RPMI7951 (cell line): ENCODE data around the gene P2RY13. TPM values are rescaled to one million over a fixed set of nuclear protein-coding genes. Genes with fewer than 3 reads are reported as not detected.

Source experiments
- DNase-seq: peaks from one replicate; pipeline ENCODE4 v3.0.0-alpha.2; 2012; ENCODE audit warnings: low read depth
- total RNA-seq: library from RNA; depleted of rRNA; stranded (reverse); fragments of >200 nt; shearing (Covaris generic); gene quantifications from 2 replicates; pipeline ENCODE4 v1.2.3, GENCODE V29; 2014; rRNA removed

P2RY13 gene
- total RNA-seq = not detected in 2 replicates

DNA sequence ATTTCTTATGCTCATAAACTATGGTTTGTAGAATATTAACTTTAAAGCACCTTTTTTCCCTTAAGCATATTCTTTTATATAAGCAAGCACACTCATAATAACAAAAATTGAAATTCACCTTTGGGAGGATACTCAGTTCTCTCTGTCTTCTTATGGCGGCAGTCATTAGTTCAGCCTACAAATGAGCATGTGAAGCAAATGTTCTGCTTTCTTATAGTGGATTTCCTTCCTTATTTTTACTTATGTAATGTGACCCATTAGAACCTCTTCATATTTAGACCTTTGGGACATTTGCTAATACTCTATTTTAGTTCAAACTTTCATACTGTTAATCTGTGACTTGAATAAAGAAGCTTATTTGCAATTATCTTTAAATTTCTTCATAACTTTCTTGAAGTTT, at the start of gene P2RY13:
Gene P2RY13, minus strand, starts transcription at position 187 of the 400 bp plus-strand sequence. Its CDS starts 21 bp downstream, at position 166.
- DNase-seq = no peak

DNA sequence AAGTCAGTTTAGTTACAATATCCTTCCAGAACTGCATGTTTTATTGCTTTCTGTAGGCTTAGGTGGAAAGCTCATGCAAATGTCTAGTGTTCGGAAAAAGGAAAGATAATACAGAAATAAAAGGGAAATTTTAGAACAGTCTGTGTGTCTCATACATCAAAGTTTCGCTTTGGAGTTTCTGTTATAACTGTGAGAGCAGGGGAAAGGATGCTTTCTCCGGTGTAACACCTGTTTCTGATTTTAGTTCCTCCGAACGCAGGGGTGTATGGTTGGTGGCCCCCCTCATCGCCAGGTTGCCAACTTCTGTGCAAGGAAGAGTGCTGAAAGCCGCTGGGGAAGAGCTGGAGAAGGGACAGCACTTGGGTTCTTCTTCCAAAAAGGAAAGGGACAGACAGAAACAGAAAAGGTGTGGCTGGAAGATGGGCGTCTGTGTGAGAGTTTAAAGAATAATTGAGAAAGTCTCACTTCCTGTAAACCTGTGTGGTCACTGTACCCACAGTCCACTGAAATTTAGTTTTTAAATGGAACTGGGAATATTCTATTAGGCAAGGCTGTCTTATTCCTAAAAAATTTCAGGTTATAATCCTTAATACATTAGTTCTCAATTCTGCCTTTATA, 48.5 kb upstream of the P2RY13 start:
- no peak for DNase-seq

GRCh38 chr3:151372063-151372820, 42.9 kb upstream of the P2RY13 start:
- DNase-seq = no peak

DNA sequence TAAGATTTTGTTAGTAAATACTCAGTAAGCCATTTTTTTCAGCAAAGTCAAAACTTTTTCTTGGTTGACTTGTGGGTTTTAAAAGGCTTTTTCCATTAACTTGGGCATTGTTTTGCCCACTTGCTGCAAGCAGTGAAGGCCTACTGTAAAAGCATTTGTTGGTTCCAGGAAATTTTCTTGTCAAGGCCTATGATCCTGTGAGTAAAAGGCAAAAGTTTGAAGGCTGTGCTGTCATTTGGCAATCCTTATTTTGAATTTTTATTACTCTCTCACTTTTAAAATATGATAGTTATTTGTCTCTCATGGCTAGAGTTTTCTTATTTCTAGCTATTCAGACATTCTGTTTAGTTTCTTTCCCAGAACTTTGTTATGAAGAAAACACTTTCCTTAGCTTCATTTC, 42.2 kb upstream of the P2RY13 start:
- DNase-seq = no peak

DNA sequence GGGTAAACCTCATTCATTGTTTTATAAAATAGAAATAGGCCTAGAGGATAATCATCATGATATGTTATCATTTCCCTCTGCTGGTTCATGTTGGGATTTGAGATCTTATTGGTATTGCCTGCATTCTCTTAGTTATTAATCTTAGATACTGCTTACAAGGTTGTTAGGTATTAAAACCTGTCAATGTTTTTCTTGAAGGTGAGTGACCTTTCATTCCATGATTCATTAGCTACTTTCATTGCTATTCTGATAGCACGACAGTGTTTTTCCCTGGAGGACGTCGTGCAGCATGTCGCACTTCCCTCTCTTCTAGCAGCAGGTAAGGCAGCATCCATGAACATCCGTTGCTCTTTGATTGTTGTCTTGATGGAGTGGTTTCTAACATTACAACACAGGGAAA, 38.1 kb upstream of the P2RY13 start:
- no peak for DNase-seq

DNA sequence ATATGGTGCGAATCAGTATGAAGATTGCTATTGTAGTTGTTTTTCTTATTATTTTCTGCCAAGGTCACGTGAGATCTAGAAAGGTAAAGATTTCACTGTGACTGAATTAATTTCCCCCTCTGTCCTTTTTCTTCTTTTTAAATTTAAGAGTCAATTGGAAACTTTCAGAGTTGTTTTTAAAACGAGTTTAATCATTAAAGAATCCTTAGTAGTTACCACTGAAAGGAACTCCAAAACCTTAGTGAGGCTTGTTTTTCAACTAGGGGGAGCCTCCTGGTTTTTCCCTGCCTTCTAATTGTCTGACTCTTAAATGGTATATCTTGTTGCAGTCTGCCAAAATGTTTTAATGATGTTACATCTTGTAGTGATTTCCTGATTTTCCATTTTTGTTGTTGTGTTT, 37.6 kb upstream of the P2RY13 start:
- DNase-seq = no peak

GRCh38 chr3:151362751-151363174, 33.4 kb upstream of the P2RY13 start:
- DNase-seq = no peak

- no peak for DNase-seq
Measured at GRCh38 chr3:151357463-151357850, 28.1 kb upstream of the P2RY13 start.

- DNase-seq = no peak
Measured at GRCh38 chr3:151356794-151357462, 27.6 kb upstream of the P2RY13 start.

- no peak for DNase-seq
Measured at GRCh38 chr3:151351648-151352047, 22.3 kb upstream of the P2RY13 start.

- DNase-seq = no peak
Measured at GRCh38 chr3:151351219-151351618, 21.9 kb upstream of the P2RY13 start.

DNA sequence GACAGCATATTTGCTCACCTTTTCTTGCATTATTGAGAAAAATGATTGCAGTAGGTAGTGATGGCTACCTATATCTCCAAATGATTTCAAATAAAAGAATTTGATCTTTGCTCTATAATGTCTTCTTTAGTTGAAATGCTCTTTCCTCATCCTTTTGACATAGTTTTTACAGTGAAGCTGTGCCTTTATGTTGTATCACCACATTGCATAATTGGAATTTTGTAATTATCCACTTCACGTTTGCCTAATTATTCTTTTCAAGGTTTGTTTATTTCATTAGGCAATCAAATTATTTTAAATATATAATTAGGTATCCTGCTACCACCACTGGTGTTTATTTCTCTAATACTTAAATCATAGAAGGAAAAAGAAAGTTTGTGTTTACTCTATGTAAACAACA, 21.3 kb upstream of the P2RY13 start:
- no peak for DNase-seq

- DNase-seq = no peak
Measured at GRCh38 chr3:151347432-151347831, 18.1 kb upstream of the P2RY13 start.

DNA sequence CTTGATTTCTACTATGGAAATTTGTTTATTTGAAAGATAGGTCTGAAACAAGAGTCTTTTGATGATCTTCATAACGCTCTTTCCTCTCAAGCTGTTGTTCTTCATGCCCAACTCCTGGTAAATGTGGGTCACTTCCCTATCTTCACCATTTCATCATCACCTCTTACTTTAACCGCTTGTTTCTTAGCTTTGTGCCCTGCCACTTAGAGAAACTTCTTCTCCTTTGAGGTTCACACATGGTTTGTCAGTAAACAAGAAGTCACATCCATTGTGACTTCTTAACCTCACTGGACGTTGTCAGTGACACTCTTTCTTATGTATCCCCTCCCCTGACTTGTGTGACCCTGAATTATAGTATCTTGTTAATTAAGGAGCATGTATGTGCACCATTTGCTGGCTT, 16.9 kb upstream of the P2RY13 start:
- DNase-seq = no peak

DNA sequence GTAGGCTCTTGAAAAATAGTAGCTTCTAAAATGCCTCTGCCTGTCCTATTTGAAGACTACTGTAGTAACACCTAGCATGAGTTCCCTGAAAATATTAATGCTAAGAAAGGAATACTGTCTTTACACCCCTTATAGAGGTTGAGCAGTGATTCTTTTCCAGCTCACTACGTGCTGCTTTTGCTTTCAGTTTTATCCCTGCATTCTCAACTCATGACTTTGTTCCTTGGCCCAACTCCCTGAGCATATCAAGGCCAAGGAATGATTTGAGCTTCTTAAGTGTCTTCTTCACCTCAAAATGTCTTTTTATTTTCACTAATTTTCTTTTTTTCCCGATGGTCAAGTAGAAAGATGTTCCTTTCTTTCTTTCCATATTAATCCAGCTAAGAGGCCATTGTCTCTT, 16.5 kb upstream of the P2RY13 start:
- peak; percentile 58 for DNase-seq

DNA sequence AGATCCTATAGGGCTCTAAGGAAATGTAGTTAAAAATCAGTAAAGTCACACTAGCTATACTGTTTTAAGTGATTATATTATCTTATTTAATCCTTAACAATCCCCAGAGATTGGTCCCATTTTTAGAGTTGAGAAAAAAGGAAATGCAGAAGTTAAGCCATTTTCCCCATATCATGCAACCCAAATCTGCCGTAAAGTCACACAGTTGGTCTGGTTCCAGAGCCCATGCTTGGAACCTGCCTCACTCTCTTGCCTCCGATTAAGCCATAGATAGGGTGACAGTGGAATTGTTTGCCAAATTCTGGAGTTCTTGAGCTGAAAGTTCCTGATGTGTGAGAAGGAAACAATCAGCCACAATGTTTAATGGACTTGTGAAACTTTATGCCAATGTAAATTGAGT, 2.3 kb upstream of the P2RY13 start:
- no peak for DNase-seq

- DNase-seq = no peak
Measured at GRCh38 chr3:151330899-151331298, 1.6 kb upstream of the P2RY13 start.

- DNase-seq = no peak
Measured at GRCh38 chr3:151330379-151330778, 1.0 kb upstream of the P2RY13 start.

GRCh38 chr3:151328298-151328995, 902 bp downstream of the P2RY13 start:
- DNase-seq = no peak

- DNase-seq = peak; percentile 20
Measured at GRCh38 chr3:151327571-151328198, 1.7 kb downstream of the P2RY13 start.

DNA sequence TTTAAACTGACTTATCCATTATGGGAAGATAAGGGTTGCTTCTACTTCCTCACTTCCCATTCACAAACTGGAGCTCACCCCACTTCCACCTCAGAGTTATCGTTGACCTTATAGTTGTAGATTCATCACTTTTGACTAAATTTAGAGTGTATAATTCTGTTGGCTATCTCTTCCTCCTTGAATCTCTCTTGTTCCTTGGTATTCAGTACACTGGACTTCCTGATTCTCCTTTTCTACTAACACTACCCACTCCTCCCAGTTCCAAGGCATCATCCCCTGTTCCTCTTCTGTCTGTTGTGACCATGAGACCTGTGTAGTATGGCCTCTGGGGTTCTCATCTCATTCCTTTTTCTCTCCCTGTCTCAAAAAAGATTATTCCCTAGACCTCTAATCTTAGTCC, 6.8 kb downstream of the P2RY13 start:
- DNase-seq = no peak

DNA sequence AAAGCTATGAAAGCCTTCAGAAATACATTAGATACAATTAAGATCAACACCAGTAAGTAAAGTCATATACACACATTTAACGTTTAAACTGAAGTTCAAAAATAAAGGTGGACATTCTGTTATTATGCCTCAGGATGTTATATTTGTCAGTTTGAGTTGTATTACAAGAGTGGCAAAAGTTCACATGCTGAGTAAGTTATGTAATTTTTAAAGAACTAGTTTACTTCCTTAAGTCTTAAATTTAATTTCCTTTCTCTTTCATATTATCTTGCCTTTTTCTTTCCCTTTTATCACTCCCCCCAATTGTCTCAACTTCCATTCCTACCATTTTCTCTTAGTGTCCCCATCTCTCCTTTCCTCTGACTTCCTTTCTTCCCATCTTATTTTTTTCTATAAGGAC, 7.8 kb downstream of the P2RY13 start:
- no peak for DNase-seq
